Sigmoid colon (tissue), 4 donors: ENCODE data around the gene LHPP.

Experiments
- EP300 ChIP-seq, 4 donors: sonication (generic); formaldehyde crosslinking; IDR thresholded peaks; one replicate each; pipeline ENCODE4 v1.6.1; 2017; ENCODE audit warnings: antibody characterized with exemption in 4 of 4
- TF ChIP-seq, protein P1 (sequence below), 4 experiments: fragments of 450-650 bp in 3 of 4; fragments of 200-600 bp in 1 of 4; IDR thresholded peaks; one replicate each; pipeline ENCODE4 v1.5.1; 2016 to 2019; ENCODE audit warnings: antibody characterized with exemption in 4 of 4, mild to moderate bottlenecking in 3 of 4, moderate library complexity in 2 of 4

DNA sequence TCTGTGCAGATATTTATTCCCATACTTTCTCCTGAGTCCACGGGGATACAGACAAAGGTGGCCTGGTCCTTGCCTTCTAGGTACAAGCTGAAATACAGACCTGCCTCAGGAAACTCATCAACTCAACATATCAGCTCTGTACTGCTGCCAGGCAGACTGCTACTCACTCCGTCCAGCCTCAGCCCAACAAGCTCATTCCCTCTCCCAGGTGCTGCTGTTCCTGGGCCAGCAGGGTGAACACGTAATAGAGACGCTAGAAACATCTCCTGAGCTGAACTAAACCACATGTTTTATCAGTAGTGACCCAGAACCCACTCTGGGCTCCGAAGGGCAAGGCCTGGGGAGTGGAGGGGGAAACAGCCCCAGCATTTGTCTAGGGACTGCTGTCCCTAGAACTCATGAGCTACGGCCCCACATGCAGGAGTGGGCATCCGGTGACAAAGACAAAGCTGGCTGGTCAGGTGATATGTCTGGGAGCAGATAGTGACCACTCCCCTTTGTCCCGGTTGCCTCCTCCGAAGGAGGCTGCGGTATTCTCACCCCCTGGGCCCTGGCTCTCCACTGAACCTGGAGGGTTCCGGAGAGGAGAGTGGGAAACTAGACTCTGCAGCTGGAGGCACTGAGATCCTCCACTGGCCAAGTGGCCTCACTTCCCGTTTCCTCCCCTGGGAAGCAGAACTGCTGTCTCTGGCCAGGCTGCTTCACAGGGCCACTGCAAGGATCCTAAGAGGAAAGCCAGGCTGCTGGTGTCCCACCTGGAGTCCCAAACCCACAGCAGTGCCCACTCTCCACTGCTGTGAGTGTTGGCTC is 166.4 kb downstream of the LHPP start:
- TF ChIP-seq, protein P1, sequence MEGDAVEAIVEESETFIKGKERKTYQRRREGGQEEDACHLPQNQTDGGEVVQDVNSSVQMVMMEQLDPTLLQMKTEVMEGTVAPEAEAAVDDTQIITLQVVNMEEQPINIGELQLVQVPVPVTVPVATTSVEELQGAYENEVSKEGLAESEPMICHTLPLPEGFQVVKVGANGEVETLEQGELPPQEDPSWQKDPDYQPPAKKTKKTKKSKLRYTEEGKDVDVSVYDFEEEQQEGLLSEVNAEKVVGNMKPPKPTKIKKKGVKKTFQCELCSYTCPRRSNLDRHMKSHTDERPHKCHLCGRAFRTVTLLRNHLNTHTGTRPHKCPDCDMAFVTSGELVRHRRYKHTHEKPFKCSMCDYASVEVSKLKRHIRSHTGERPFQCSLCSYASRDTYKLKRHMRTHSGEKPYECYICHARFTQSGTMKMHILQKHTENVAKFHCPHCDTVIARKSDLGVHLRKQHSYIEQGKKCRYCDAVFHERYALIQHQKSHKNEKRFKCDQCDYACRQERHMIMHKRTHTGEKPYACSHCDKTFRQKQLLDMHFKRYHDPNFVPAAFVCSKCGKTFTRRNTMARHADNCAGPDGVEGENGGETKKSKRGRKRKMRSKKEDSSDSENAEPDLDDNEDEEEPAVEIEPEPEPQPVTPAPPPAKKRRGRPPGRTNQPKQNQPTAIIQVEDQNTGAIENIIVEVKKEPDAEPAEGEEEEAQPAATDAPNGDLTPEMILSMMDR (IDR thresholded peaks at IDR 0.05), result no peak
- no peak for TF ChIP-seq EP300 (IDR thresholded peaks at IDR 0.05)
